ENCODE data around the gene PGLYRP1.

DNA sequence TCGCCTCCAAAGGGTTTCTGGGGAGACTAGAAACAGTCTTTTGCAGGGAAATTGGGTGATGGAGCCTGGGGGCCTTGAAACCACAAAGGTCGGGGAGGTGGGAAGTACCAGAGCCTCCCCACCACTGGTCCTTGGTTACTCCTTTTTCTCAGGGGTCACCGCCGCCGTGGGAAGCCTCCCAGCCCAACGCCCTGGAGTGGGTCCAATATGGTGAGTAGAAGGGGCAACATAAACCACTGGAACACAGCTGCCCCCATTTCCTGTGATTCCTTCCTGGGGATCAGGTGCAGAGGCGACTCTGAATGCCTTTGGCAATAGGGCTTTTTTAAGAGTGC, 5.8 kb downstream of the PGLYRP1 start:
- TF ChIP-seq POLR2A (IDR thresholded peaks at IDR 0.05) = no peak
- TF ChIP-seq, protein P1, sequence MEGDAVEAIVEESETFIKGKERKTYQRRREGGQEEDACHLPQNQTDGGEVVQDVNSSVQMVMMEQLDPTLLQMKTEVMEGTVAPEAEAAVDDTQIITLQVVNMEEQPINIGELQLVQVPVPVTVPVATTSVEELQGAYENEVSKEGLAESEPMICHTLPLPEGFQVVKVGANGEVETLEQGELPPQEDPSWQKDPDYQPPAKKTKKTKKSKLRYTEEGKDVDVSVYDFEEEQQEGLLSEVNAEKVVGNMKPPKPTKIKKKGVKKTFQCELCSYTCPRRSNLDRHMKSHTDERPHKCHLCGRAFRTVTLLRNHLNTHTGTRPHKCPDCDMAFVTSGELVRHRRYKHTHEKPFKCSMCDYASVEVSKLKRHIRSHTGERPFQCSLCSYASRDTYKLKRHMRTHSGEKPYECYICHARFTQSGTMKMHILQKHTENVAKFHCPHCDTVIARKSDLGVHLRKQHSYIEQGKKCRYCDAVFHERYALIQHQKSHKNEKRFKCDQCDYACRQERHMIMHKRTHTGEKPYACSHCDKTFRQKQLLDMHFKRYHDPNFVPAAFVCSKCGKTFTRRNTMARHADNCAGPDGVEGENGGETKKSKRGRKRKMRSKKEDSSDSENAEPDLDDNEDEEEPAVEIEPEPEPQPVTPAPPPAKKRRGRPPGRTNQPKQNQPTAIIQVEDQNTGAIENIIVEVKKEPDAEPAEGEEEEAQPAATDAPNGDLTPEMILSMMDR (IDR thresholded peaks at IDR 0.05) = peak in 2 of 5 experiments; percentile 10 to 29

Data from tibial nerve (tissue), 3 donors.